ENCODE data around the gene FLNB.

DNA sequence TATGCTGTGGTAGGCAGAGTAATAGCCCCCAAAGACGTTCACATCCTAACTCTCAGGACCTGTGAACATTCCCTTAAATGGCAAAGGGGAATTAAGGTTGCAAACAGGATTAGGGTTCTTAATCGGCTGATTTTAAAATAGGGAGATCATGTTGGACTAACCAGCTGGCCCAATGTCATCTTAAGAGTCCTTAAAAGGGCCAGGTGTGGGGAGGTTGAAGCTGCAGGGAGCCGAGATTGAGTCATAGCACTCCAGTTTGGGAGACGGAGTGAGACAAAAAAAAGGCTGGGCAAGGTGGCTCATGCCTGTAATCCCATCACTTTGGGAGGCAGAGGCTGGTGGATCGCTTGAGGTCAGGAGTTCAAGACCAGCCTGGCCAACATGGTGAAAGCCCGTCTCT is 1.6 kb upstream of the FLNB start:
- TF ChIP-seq ZNF146 (CRISPR knock-in tag; IDR thresholded peaks at IDR 0.05; ENCODE audit: unreplicated experiment): no peak
- TF ChIP-seq CEBPB (tag; IDR thresholded peaks at IDR 0.05): no peak
- no peak for TF ChIP-seq JUN (IDR thresholded peaks at IDR 0.05; ENCODE audit: borderline replicate concordance, low read depth, low read length)
- TF ChIP-seq JUN (CRISPR knock-in tag; IDR thresholded peaks at IDR 0.05; ENCODE audit: borderline replicate concordance): no peak

Measured in K562 (cell line).